Hematopoietic multipotent progenitor cell treated with erythropoietin and hydrocortisone succinate and interleukin-3 and kit ligand, for 17 days (in vitro differentiated cells): ENCODE data around the gene STK11.

ENCODE experiments used
- DNase-seq: peaks from one replicate; pipeline ENCODE4 v3.0.0-alpha.2; 2015; ENCODE audit warnings: low spot score

Gene STK11

GRCh38 chr19:1262623-1263123 lies 57.1 kb downstream of the STK11 start:
- no peak for DNase-seq

GRCh38 chr19:1263188-1263587 lies 57.6 kb downstream of the STK11 start:
- DNase-seq: no peak

DNA sequence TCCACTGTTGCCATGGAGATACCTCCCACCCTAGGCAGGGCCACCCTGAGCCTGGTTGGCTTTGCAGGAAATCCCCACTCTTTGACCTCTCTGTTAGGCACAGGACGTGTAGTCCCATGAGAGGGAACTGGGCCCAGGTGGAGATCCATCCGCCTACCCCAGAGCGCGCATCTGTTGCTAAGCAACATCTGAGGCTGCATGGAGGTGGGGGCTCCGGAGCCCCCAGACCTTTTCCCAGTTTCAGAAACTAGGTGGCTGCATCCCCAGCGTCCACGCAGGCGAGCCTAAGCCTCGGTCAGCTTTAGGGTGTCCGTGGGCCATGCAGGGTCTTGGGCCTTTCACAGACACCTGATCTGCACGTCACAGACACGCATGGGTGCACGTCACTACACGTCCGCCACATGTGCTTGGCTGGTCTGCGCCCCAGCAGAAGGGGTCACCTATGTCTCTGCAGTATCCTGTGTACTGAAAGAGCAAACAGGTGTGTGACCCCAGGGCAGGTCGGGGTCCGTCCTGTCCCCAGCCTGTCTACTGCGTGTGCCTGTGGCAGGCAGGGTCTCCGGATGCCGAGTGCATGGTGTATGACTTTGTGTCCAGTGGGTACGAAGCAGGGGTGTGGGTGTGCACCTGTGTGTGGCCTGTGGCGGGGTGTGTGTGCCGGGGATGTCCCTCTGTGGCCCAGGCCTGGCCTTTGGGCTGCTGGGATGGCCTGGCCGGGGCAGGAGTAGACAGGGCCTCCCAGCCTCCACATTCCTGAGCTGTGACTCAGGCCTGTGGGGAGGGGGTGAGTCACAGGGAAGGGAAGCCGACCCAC lies 59.4 kb downstream of the STK11 start:
- peak; percentile 10 for DNase-seq

GRCh38 chr19:1265615-1266128 lies 60.1 kb downstream of the STK11 start:
- DNase-seq: peak; percentile 63

GRCh38 chr19:1266129-1266915 lies 60.7 kb downstream of the STK11 start:
- peak; percentile 96 for DNase-seq

DNA sequence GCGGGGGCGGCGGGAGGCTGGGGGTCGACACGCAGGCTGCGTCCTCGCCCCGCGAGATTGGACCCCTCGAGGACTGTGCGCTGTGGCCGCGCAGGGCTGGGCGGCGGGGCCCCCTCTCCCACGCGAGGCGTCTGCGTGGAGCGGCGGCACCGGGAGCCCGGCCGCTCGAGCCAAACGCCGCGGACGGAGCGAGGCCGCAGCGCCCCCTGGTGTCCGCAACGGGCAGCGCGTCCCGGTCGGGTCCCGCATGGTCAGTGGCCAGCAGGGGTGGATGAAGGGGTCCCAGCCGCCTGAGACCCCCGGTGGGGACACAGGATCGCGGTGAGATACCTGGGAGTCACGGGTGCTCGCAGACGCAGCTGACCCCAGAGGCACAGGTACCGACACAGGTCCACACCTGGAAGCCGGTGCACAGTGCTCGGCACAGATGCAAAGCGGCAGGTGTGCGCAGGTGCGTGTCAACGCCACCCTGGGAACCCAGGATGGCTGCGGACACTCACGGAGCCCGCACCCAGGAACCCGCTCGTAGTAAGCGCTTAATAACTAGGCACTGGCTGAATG lies 61.4 kb downstream of the STK11 start:
- peak; percentile 83 for DNase-seq

- DNase-seq: no peak
Measured at GRCh38 chr19:1267477-1268225, 62.1 kb downstream of the STK11 start.

GRCh38 chr19:1268226-1269064 lies 62.9 kb downstream of the STK11 start:
- no peak for DNase-seq

DNA sequence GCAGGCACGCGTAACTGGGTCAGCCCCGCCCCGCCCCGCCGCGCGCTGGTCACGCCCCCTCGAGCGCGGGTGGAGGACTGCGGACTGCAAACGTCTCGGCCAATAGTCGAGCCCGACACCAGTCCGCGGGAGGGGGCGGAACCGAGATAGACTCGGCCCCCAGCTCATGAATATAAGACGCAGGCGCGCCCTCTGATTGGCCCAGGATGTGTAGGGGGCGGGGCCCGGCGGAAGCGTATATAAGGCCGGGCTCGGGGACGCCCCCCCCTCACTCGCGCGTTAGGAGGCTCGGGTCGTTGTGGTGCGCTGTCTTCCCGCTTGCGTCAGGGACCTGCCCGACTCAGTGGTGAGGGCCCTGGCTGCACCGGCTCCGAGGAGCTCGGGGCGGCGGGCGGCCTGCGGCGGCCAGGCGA lies 63.5 kb downstream of the STK11 start, which contains the start of gene CIRBP:
CIRBP (plus strand) TSS at position 268 of the 413 bp plus-strand sequence. CDS start 1,602 bp downstream, outside the sequence.
- peak; percentile 99 for DNase-seq

GRCh38 chr19:1269478-1270212 lies 64.1 kb downstream of the STK11 start:
- DNase-seq: peak; percentile 92

DNA sequence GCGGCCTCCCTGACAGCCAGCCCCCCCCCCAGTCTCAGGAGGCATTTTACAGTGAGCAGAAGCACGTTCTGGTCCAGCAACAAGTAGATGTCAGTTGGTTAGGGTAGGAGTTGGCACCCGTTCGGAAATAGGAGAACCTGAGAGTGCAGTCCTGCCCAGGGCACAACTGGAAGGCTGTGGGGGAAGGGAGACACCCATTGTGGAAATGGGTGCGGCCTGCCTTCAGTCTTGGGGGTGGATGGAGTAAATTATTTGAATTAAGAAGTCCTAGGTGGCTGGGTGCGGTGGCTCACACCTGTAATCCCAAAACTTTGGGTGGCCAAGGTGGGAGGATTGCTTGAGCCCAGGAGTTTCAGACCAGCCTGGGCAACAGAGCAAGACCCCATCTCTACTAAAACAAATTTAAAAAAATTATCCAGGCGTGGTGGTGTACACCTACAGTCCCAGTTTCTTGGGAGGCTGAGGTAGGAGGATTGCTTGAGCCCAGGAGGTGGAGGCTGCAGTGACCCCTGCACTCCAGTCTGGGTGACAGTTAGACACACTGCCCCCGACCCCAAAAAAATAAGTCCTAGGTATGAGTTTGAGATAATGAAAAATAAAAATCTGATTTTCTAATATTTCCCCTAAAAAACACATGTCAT lies 64.8 kb downstream of the STK11 start:
- DNase-seq: no peak

- no peak for DNase-seq
Measured at GRCh38 chr19:1270854-1271527, 65.4 kb downstream of the STK11 start.

GRCh38 chr19:1271528-1272422 lies 66.2 kb downstream of the STK11 start:
- DNase-seq: no peak

DNA sequence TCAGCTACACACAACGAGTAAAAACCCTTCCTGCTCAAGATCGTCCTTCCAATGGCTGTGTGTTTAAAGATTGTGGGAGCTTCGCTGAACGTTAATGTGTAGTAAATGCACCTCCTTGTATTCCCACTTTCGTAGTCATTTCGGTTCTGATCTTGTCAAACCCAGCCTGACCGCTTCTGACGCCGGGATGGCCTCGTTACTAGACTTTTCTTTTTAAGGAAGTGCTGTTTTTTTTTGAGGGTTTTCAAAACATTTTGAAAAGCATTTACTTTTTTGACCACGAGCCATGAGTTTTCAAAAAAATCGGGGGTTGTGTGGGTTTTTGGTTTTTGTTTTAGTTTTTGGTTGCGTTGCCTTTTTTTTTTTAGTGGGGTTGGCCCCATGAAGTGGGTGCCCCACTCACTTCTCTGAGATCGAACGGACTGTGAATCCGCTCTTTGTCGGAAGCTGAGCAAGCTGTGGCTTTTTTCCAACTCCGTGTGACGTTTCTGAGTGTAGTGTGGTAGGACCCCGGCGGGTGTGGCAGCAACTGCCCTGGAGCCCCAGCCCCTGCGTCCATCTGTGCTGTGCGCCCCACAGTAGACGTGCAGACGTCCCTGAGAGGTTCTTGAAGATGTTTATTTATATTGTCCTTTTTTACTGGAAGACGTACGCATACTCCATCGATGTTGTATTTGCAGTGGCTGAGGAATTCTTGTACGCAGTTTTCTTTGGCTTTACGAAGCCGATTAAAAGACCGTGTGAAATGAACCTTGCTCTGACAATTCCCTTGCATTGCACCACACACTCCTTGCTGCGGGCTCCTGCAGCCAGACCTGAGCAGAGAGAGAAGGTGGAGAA lies 67.1 kb downstream of the STK11 start:
- DNase-seq: peak; percentile 15

DNA sequence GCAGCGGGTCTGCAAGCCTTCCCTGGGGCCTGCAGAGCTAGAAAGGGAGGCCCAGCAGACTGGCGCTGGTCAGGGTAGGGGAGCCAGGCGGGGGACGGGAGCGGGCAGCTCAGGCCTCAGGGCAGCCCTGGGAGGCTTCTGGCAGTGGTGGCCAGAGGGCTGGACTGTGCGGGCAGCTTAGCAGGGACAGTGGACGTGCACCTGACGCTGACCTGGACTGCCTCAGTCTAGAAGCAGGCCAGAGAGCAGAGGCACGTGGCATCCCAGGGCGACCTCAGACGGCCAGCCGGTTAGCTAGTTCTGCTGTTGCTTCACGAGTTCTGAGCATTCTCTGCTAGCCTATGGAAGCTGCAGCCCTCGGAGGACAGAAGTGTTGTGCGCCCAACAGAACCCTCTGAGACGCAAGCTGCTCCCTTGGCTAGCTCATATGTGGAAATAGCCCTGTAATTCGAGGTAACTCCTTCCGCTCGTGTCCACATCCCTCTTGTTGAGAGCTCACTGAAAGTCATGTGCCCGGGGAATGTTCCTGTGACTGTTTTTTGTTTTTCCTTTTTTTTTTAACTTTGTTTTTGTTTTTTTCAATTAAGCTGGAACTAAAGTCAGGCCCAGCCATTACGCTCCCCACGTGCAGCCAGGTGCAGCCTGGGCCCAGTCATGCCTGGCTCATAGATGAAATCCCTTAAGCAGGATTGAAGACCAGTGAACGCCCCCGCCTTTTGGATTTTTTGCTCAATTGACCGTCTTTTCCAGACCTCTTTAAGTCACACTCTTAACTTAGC lies 67.9 kb downstream of the STK11 start:
- no peak for DNase-seq
